ENCODE measurements around the gene PRR15.

DNA sequence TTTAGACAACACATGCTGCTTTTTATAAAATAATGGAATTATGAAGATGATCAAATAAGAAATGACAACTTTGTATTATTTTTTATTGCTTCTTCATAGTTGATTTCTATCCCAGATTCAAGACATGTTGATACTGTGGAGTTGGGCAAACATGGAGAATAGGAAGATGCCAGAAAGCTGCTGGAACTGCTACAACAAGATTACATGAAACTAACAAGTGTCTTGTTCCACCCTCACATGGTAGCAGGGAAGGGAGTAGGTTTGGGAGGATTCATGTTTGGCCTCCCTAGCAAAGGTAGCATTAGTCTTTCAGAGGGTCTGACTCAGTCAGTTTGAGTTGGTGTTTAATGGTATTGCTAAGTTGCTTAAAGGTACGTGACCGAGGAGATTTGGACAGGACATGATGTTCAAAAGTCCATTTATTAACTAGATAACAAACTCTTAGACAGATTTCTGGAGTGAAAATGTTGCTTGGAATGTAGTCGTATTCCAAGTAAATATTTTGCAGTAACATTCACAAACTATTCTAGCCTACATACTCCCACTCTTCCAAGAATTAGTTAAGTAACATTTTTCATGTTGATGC is 33.1 kb downstream of the PRR15 start:
- TF ChIP-seq GTF2F1 (IDR thresholded peaks at IDR 0.05; ENCODE audit: borderline replicate concordance, low read depth, low read length) (no peak), PHF8 (conservative IDR thresholded peaks at IDR 0.05; ENCODE audit: low read depth, low read length) (no peak), POLR2AphosphoS5 (IDR thresholded peaks at IDR 0.05; ENCODE audit: low read depth, low read length) (no peak), RAD21 (IDR thresholded peaks at IDR 0.05 in 1 of 2, conservative IDR thresholded peaks at IDR 0.05 in 1 of 2; ENCODE audit: low read depth in 2 of 2, low read length in 2 of 2) (no peak), HDAC6 (IDR thresholded peaks at IDR 0.05; ENCODE audit: low read depth, low read length) (no peak), POLR2A (IDR thresholded peaks at IDR 0.05; ENCODE audit: control extremely low read depth in 1 of 2, low read depth in 2 of 2, low read length in 2 of 2) (no peak)
- TF ChIP-seq, protein P1, sequence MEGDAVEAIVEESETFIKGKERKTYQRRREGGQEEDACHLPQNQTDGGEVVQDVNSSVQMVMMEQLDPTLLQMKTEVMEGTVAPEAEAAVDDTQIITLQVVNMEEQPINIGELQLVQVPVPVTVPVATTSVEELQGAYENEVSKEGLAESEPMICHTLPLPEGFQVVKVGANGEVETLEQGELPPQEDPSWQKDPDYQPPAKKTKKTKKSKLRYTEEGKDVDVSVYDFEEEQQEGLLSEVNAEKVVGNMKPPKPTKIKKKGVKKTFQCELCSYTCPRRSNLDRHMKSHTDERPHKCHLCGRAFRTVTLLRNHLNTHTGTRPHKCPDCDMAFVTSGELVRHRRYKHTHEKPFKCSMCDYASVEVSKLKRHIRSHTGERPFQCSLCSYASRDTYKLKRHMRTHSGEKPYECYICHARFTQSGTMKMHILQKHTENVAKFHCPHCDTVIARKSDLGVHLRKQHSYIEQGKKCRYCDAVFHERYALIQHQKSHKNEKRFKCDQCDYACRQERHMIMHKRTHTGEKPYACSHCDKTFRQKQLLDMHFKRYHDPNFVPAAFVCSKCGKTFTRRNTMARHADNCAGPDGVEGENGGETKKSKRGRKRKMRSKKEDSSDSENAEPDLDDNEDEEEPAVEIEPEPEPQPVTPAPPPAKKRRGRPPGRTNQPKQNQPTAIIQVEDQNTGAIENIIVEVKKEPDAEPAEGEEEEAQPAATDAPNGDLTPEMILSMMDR (IDR thresholded peaks at IDR 0.05; ENCODE audit: control extremely low read depth in 1 of 3, insufficient read depth in 1 of 3, low read depth in 1 of 3, low read length in 3 of 3), result no peak
- TF ChIP-seq, protein P2, sequence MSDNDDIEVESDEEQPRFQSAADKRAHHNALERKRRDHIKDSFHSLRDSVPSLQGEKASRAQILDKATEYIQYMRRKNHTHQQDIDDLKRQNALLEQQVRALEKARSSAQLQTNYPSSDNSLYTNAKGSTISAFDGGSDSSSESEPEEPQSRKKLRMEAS (IDR thresholded peaks at IDR 0.05), result no peak

Data from H1 (cell line).